ENCODE data around the gene ANTXRL.
"Not testable (repeated sequence)": the region's sequence is repeated elsewhere in the genome, so short reads cannot be mapped to it uniquely, and the experiment has no call there.

The ANTXRL gene

DNA sequence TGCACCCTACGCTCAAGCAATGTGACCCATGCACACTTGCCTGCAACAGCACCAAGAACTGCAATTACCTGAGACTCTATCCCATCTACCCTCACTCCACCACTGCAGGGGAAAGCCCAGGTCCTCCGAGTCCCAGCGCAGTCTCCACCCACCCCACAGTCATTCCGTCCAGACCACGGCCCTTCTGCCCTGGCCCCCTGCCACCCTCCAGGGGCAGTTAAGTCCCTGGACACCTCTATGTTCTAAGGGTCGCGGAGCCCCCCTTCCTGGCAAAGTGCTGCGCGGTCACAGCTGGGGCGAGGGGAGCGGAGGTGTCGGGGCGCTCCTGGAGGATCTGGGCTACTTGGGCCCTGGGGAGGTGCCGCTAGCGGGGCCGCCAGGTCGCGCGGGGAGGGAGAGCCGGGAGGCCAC, 4.4 kb upstream of the ANTXRL start:
- peak overlapping the region; percentile 15 for H3K4me2 ChIP-seq (ENCODE audit: low read length)
- H3K79me2 ChIP-seq (ENCODE audit: control insufficient read depth, insufficient read depth, low read length); H2BK15ac ChIP-seq (replicated peaks; ENCODE audit: low read depth); H2BK120ac ChIP-seq (ENCODE audit: low read depth, low read length); H3K27ac ChIP-seq (ENCODE audit: low read depth, low read length); H2BK5ac ChIP-seq (ENCODE audit: low read length); H3K4me1 ChIP-seq (ENCODE audit: control insufficient read depth, low read depth, low read length); H3K36me3 ChIP-seq (ENCODE audit: control insufficient read depth, insufficient read depth, low read length); H4K8ac ChIP-seq (ENCODE audit: low read depth, low read length); H3K27me3 ChIP-seq (ENCODE audit: insufficient read depth, low read length, poor library complexity); H4K5ac ChIP-seq (ENCODE audit: low read length); H2AK5ac ChIP-seq (ENCODE audit: low read length); H3K23ac ChIP-seq (ENCODE audit: low read length); H3K79me1 ChIP-seq (ENCODE audit: low read length); H3K4ac ChIP-seq (ENCODE audit: low read depth, low read length): not testable (repeated sequence)
- H3K56ac ChIP-seq (ENCODE audit: low read length) = peak overlapping the region; percentile 68
- WGBS (ENCODE audit: extremely low coverage, insufficient coverage, low lambda C conversion rate) = no CpG with 5 or more reads among the region's 20 CpGs
- peak overlapping the region; percentile 43 for H3K9ac ChIP-seq (ENCODE audit: low read length)
- DNase-seq = peak; percentile 36
- H3K18ac ChIP-seq (ENCODE audit: low read length) = peak overlapping the region; percentile 42
- peak overlapping the region; percentile 5 for H3K4me3 ChIP-seq (ENCODE audit: low read length)

DNA sequence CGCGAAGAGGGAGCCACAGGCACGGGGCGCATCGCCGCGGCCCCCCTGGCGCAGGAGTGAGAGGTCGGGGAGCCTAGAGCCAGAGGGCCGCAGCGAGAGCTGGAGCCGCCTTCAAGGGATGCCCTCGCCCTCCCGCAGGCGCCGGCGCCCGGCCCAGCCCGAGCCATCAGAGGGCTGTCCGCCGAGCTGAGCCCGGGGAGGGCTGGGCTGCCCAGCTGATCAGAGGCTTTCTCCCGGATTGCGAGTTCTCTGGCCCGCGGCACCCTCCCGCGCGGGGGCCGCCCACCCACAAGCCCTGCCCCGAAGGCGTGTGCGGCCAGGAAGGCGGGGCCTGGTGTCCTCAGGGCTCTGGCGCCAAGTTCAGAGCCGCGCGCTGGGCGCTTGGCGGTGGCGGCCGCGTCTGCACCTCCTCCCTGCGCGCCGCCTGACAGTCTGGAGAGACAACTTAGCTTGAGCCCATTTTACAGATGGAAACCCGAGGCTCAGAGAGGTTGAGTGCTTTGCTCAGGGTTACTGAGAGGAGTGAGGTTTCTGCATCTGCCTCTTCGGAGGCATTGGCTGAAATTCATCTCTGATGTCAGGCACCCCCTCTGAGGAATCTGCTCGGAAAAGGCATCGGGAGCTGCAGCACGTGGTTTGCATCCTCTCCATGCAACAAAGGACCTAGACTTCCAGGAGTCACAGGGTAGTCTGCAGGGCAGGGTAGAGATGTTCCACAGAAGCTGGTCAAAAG, 3.8 kb upstream of the ANTXRL start:
- Histone ChIP-seq H2AK5ac (ENCODE audit: low read length) (no peak overlapping the region), H2BK120ac (ENCODE audit: low read depth, low read length) (no peak overlapping the region), H2BK15ac (replicated peaks; ENCODE audit: low read depth) (no peak overlapping the region), H3K4me2 (ENCODE audit: low read length) (peak overlapping the region; percentile 15), H4K8ac (ENCODE audit: low read depth, low read length) (no peak overlapping the region), H4K5ac (ENCODE audit: low read length) (no peak overlapping the region), H3K4me3 (ENCODE audit: low read length) (peak overlapping the region; percentile 4), H3K79me1 (ENCODE audit: low read length) (no peaks in the 10 kb centered on the region), H3K4ac (ENCODE audit: low read depth, low read length) (no peak overlapping the region), H3K27ac (ENCODE audit: low read depth, low read length) (no peak overlapping the region), H3K23ac (ENCODE audit: low read length) (no peak overlapping the region), H2BK5ac (ENCODE audit: low read length) (no peak overlapping the region), H3K18ac (ENCODE audit: low read length) (peak overlapping the region; percentile 42), H3K4me1 (ENCODE audit: control insufficient read depth, low read depth, low read length) (peaks cover 6% of the 10 kb centered on the region), H3K9ac (ENCODE audit: low read length) (peak overlapping the region; percentile 43), H3K56ac (ENCODE audit: low read length) (peak overlapping the region; percentile 68), H3K79me2 (ENCODE audit: control insufficient read depth, insufficient read depth, low read length) (no peaks in the 10 kb centered on the region), H3K36me3 (ENCODE audit: control insufficient read depth, insufficient read depth, low read length) (no peaks in the 10 kb centered on the region), H3K27me3 (ENCODE audit: insufficient read depth, low read length, poor library complexity) (no peaks in the 10 kb centered on the region)
- DNase-seq = peak; percentile 91
- WGBS (ENCODE audit: extremely low coverage, insufficient coverage, low lambda C conversion rate) = no CpG with 5 or more reads among the region's 51 CpGs

DNA sequence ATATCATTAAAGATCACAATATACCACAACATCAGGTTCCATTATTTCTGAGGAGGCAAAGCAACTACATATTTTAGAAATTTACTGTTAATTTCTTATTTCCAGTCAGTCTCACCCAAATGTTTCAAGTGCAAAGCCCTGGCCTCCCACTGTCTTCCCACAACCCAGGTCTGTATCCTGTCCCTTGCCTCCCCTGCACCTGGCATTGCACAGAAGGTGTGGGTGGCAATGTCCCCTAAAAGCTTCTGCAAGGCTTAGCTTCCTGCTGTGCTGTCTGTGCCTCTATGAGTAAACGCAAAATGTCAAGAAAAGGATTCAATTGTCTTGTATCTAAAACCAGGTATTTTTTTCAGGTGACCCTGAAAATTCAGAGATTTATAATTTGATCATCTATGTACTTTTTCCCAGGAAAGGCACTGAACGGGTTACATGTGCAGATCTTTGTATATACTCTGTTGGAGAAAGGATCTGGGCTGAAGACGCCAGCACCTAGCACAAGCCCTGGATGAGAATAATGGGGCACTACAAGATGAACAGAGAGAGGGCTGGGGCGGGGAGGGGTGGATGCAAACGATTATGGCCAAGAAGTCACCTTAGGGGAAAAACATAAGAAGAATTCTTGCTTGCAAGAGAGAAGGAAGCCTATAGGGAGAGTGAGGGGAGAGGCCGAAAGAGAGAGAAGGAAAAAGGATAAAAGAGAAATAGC, 3.1 kb upstream of the ANTXRL start:
- Histone ChIP-seq H3K18ac (ENCODE audit: low read length) (no peak overlapping the region), H3K36me3 (ENCODE audit: control insufficient read depth, insufficient read depth, low read length) (no peaks in the 10 kb centered on the region), H2BK15ac (replicated peaks; ENCODE audit: low read depth) (no peak overlapping the region), H3K79me1 (ENCODE audit: low read length) (no peaks in the 10 kb centered on the region), H3K4me2 (ENCODE audit: low read length) (peak overlapping the region; percentile 28), H2BK120ac (ENCODE audit: low read depth, low read length) (no peak overlapping the region), H2AK5ac (ENCODE audit: low read length) (no peak overlapping the region), H3K27me3 (ENCODE audit: insufficient read depth, low read length, poor library complexity) (no peaks in the 10 kb centered on the region), H4K8ac (ENCODE audit: low read depth, low read length) (no peak overlapping the region), H3K4me3 (ENCODE audit: low read length) (peak overlapping the region; percentile 22), H3K9ac (ENCODE audit: low read length) (peak overlapping the region; percentile 69), H3K56ac (ENCODE audit: low read length) (peak overlapping the region; percentile 84), H4K5ac (ENCODE audit: low read length) (no peak overlapping the region), H3K4ac (ENCODE audit: low read depth, low read length) (no peak overlapping the region), H3K27ac (ENCODE audit: low read depth, low read length) (no peak overlapping the region), H3K4me1 (ENCODE audit: control insufficient read depth, low read depth, low read length) (peaks cover 6% of the 10 kb centered on the region), H3K23ac (ENCODE audit: low read length) (no peak overlapping the region), H3K79me2 (ENCODE audit: control insufficient read depth, insufficient read depth, low read length) (no peaks in the 10 kb centered on the region), H2BK5ac (ENCODE audit: low read length) (no peak overlapping the region)
- no CpG with 5 or more reads among the region's 6 CpGs for WGBS (ENCODE audit: extremely low coverage, insufficient coverage, low lambda C conversion rate)
- DNase-seq = no peak

DNA sequence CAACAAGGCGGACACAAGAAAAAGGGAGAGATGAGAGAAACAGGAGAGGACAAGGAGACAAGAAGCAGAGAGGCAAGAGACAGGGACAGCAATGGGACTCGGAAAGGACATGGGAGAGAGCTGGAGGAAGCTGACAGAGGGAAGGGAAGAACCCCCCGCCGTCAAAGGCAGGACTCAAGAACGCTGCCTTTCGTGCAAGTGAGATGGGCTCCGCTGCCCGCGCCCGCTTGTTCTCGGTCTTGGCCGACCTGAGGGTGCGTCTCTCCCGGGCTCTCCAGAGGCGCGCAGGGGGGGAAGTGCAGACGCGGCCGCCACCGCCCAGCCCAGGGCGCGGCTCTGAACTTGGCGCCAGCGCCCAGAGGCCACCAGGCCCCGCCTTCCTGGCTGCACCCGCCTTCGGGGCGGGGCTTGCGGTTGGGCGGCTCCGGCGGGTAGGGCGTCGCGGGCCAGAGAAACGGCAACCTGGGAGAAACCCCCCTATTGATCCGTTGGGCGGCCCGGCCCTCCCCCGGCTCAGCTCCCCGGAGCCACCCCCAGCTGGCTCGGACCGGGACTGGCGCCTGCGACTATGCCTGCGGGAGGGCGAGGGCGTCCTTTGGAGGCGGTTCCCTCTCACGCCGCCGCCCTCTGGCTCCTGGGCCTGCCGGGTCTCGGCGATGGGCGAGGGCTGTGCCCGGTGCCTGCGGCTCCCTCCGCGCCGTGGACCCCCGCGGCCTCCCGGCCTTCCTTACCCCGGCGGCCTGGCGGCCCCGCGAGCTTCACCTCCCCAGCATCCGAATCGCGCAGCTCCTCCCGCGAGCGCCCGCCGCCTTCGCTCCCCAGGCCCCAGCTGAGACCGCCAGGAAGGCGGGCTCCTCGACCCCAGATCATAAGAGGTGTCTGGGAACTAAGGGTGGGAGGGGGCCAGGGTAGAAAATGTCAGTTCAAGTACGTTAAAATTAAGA, 2.2 kb upstream of the ANTXRL start:
- Histone ChIP-seq H2BK5ac (ENCODE audit: low read length) (peak overlapping the region; percentile 10), H3K79me1 (ENCODE audit: low read length) (no peaks in the 10 kb centered on the region), H3K27ac (ENCODE audit: low read depth, low read length) (peak overlapping the region; percentile 69), H2BK120ac (ENCODE audit: low read depth, low read length) (no peak overlapping the region), H3K56ac (ENCODE audit: low read length) (peak overlapping the region; percentile 85), H3K36me3 (ENCODE audit: control insufficient read depth, insufficient read depth, low read length) (no peaks in the 10 kb centered on the region), H4K5ac (ENCODE audit: low read length) (no peak overlapping the region), H2AK5ac (ENCODE audit: low read length) (no peak overlapping the region), H3K27me3 (ENCODE audit: insufficient read depth, low read length, poor library complexity) (no peaks in the 10 kb centered on the region), H3K79me2 (ENCODE audit: control insufficient read depth, insufficient read depth, low read length) (no peaks in the 10 kb centered on the region), H3K4me1 (ENCODE audit: control insufficient read depth, low read depth, low read length) (peaks cover 6% of the 10 kb centered on the region), H3K4me3 (ENCODE audit: low read length) (peak overlapping the region; percentile 43), H2BK15ac (replicated peaks; ENCODE audit: low read depth) (no peak overlapping the region), H3K9ac (ENCODE audit: low read length) (peak overlapping the region; percentile 77), H3K18ac (ENCODE audit: low read length) (peak overlapping the region; percentile 97), H3K23ac (ENCODE audit: low read length) (no peak overlapping the region), H3K4me2 (ENCODE audit: low read length) (peak overlapping the region; percentile 28), H3K4ac (ENCODE audit: low read depth, low read length) (peak overlapping the region; percentile 43), H4K8ac (ENCODE audit: low read depth, low read length) (no peak overlapping the region)
- WGBS (ENCODE audit: extremely low coverage, insufficient coverage, low lambda C conversion rate) = no CpG with 5 or more reads among the region's 82 CpGs
- DNase-seq = peak; percentile 93

DNA sequence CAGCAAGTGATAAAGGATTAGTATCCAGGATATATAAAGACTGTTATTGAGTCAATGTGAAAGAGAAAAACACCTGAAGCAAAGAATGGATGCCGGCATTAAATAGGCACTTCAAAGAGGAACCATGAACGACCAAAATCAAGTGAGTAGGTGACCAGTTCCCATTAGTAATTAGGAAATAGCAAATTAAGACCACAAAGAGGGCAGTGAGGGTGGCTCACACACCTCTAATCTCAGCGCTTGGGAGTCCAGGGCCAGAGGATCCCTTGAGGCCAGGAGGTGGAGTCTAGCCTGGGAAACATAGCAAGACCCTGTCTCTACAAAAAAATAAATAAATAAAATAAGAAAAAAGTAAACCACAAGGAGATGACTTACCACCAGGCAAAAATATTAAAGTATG, 1.5 kb upstream of the ANTXRL start:
- no peak overlapping the region for H3K4ac ChIP-seq (ENCODE audit: low read depth, low read length)
- no peak overlapping the region for H4K5ac ChIP-seq (ENCODE audit: low read length)
- H3K36me3 ChIP-seq (ENCODE audit: control insufficient read depth, insufficient read depth, low read length) = no peaks in the 10 kb centered on the region
- H2AK5ac ChIP-seq (ENCODE audit: low read length) = no peak overlapping the region
- peak overlapping the region; percentile 75 for H3K56ac ChIP-seq (ENCODE audit: low read length)
- no peak overlapping the region for H3K4me3 ChIP-seq (ENCODE audit: low read length)
- H3K4me2 ChIP-seq (ENCODE audit: low read length) = peak overlapping the region; percentile 40
- DNase-seq = peak; percentile 31
- H3K79me2 ChIP-seq (ENCODE audit: control insufficient read depth, insufficient read depth, low read length) = no peaks in the 10 kb centered on the region
- H3K4me1 ChIP-seq (ENCODE audit: control insufficient read depth, low read depth, low read length) = peaks cover 6% of the 10 kb centered on the region
- H3K27ac ChIP-seq (ENCODE audit: low read depth, low read length) = no peak overlapping the region
- no peak overlapping the region for H2BK5ac ChIP-seq (ENCODE audit: low read length)
- no peak overlapping the region for H4K8ac ChIP-seq (ENCODE audit: low read depth, low read length)
- no peak overlapping the region for H3K23ac ChIP-seq (ENCODE audit: low read length)
- no peaks in the 10 kb centered on the region for H3K79me1 ChIP-seq (ENCODE audit: low read length)
- no peak overlapping the region for H2BK120ac ChIP-seq (ENCODE audit: low read depth, low read length)
- H3K18ac ChIP-seq (ENCODE audit: low read length) = no peak overlapping the region
- no CpG with 5 or more reads among the region's 3 CpGs for WGBS (ENCODE audit: extremely low coverage, insufficient coverage, low lambda C conversion rate)
- no peak overlapping the region for H2BK15ac ChIP-seq (replicated peaks; ENCODE audit: low read depth)
- H3K27me3 ChIP-seq (ENCODE audit: insufficient read depth, low read length, poor library complexity) = no peaks in the 10 kb centered on the region
- peak overlapping the region; percentile 77 for H3K9ac ChIP-seq (ENCODE audit: low read length)
